Right lobe of liver (tissue), 4 donors: ENCODE measurements around the gene TUBA3C.

ENCODE experiments used
- POLR2A ChIP-seq: fragments of 450-650 bp; IDR thresholded peaks from one replicate; pipeline ENCODE4 v1.6.1; 2017; ENCODE audit warnings: antibody characterized with exemption, mild to moderate bottlenecking
- TF ChIP-seq, protein P1 (sequence below), 4 donors: fragments of 200-600 bp in 3 of 4; fragments of 450-650 bp in 1 of 4; IDR thresholded peaks; one replicate each; pipeline versions ENCODE4 v1.5.1 to v1.8.0; 2016 to 2022; ENCODE audit warnings: antibody characterized with exemption in 4 of 4, mild to moderate bottlenecking in 2 of 4
- donor health status: DM: no; HTN: no; CAD: no.
- donor health status: DM: no; HTN: no; CAD: no.
- donor health status: DM: no; HTN: yes; CAD: no.

DNA sequence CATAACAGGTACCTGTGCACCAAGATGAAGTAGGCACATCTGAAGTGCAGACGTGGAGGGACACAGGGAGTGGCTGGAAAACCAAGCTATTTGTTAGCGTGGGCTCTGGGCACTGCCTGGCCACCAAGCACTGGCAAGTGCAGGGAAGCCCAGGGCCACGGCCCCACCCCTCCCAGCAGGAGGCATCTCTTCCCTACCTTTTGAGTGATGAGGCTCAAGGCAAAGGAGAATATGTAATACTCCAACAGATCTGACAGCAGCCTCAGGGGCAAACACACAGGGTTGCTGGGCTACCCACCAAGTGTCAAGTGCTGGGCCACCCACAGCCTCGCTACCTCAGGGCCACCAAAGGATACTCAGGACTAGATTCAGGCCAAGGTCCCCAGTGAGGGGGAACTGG, 11.6 kb downstream of the TUBA3C start:
- TF ChIP-seq, protein P1, sequence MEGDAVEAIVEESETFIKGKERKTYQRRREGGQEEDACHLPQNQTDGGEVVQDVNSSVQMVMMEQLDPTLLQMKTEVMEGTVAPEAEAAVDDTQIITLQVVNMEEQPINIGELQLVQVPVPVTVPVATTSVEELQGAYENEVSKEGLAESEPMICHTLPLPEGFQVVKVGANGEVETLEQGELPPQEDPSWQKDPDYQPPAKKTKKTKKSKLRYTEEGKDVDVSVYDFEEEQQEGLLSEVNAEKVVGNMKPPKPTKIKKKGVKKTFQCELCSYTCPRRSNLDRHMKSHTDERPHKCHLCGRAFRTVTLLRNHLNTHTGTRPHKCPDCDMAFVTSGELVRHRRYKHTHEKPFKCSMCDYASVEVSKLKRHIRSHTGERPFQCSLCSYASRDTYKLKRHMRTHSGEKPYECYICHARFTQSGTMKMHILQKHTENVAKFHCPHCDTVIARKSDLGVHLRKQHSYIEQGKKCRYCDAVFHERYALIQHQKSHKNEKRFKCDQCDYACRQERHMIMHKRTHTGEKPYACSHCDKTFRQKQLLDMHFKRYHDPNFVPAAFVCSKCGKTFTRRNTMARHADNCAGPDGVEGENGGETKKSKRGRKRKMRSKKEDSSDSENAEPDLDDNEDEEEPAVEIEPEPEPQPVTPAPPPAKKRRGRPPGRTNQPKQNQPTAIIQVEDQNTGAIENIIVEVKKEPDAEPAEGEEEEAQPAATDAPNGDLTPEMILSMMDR (IDR thresholded peaks at IDR 0.05) = no peak
- no peak for TF ChIP-seq POLR2A
